Measurements from ENCODE around the gene SNED1. TPM values are rescaled to one million over a fixed set of nuclear protein-coding genes. Genes with fewer than 3 reads are reported as not detected.

The SNED1 gene
- total RNA-seq, 1 donor from 2014 or later: 4.7 TPM

- Histone ChIP-seq H3K4me1 (ENCODE audit: control insufficient read depth in 3 of 3, insufficient read depth in 3 of 3, low read length in 3 of 3) (no peaks in the 10 kb centered on the region), H3K9me3 (ENCODE audit: control insufficient read depth in 3 of 3, low read length in 3 of 3) (peaks cover 1 to 6% (median 3%) of the 10 kb centered on the region in 3 donors), H3K9ac (ENCODE audit: low read depth in 1 of 3, low read length in 3 of 3) (no peak overlapping the region), H3K27me3 (ENCODE audit: control insufficient read depth in 3 of 3, insufficient read depth in 3 of 3, low read length in 3 of 3) (no peaks in the 10 kb centered on the region), H3K36me3 (ENCODE audit: control insufficient read depth in 3 of 3, insufficient read depth in 3 of 3, low read length in 3 of 3) (peaks cover 10 to 18% (median 13%) of the 10 kb centered on the region in 3 donors), H3K27ac (ENCODE audit: low read depth, low read length) (no peak overlapping the region), H3K4me3 (ENCODE audit: low read length in 3 of 3) (no peak overlapping the region)
These were observed 27.2 kb downstream of the SNED1 start for GRCh38 chr2:241025639-241026038.

- Histone ChIP-seq H3K27ac (ENCODE audit: low read depth, low read length) (no peak overlapping the region), H3K9ac (ENCODE audit: low read depth in 1 of 3, low read length in 3 of 3) (no peak overlapping the region), H3K27me3 (ENCODE audit: control insufficient read depth in 3 of 3, insufficient read depth in 3 of 3, low read length in 3 of 3) (no peaks in the 10 kb centered on the region), H3K9me3 (ENCODE audit: control insufficient read depth in 3 of 3, low read length in 3 of 3) (peaks cover 1 to 3% (median 2%) of the 10 kb centered on the region in 3 donors), H3K4me1 (ENCODE audit: control insufficient read depth in 3 of 3, insufficient read depth in 3 of 3, low read length in 3 of 3) (no peaks in the 10 kb centered on the region), H3K4me3 (ENCODE audit: low read length in 3 of 3) (no peak overlapping the region), H3K36me3 (ENCODE audit: control insufficient read depth in 3 of 3, insufficient read depth in 3 of 3, low read length in 3 of 3) (peaks cover 25 to 37% (median 34%) of the 10 kb centered on the region in 3 donors)
These were observed 31.3 kb downstream of the SNED1 start for GRCh38 chr2:241029599-241030332.

GRCh38 chr2:241030333-241030680, 31.9 kb downstream of the SNED1 start:
- Histone ChIP-seq H3K27me3 (ENCODE audit: control insufficient read depth in 3 of 3, insufficient read depth in 3 of 3, low read length in 3 of 3) (no peaks in the 10 kb centered on the region), H3K27ac (ENCODE audit: low read depth, low read length) (no peak overlapping the region), H3K9ac (ENCODE audit: low read depth in 1 of 3, low read length in 3 of 3) (no peak overlapping the region), H3K4me3 (ENCODE audit: low read length in 3 of 3) (no peak overlapping the region), H3K36me3 (ENCODE audit: control insufficient read depth in 3 of 3, insufficient read depth in 3 of 3, low read length in 3 of 3) (peaks cover 26 to 43% (median 39%) of the 10 kb centered on the region in 3 donors), H3K4me1 (ENCODE audit: control insufficient read depth in 3 of 3, insufficient read depth in 3 of 3, low read length in 3 of 3) (no peaks in the 10 kb centered on the region), H3K9me3 (ENCODE audit: control insufficient read depth in 3 of 3, low read length in 3 of 3) (peaks cover 0 to 1% (median under 1%) of the 10 kb centered on the region in 3 donors)

- peaks cover 26 to 43% (median 39%) of the 10 kb centered on the region in 3 donors for H3K36me3 ChIP-seq (ENCODE audit: control insufficient read depth in 3 of 3, insufficient read depth in 3 of 3, low read length in 3 of 3)
- no peak overlapping the region for H3K4me3 ChIP-seq (ENCODE audit: low read length in 3 of 3)
- H3K9me3 ChIP-seq (ENCODE audit: control insufficient read depth in 3 of 3, low read length in 3 of 3): peaks cover 0 to 1% (median 0%) of the 10 kb centered on the region in 3 donors
- H3K27ac ChIP-seq (ENCODE audit: low read depth, low read length): no peak overlapping the region
- no peak overlapping the region for H3K9ac ChIP-seq (ENCODE audit: low read depth in 1 of 3, low read length in 3 of 3)
- H3K27me3 ChIP-seq (ENCODE audit: control insufficient read depth in 3 of 3, insufficient read depth in 3 of 3, low read length in 3 of 3): no peaks in the 10 kb centered on the region
- no peaks in the 10 kb centered on the region for H3K4me1 ChIP-seq (ENCODE audit: control insufficient read depth in 3 of 3, insufficient read depth in 3 of 3, low read length in 3 of 3)
These were observed 32.5 kb downstream of the SNED1 start for GRCh38 chr2:241030883-241031282.

- Histone ChIP-seq H3K36me3 (ENCODE audit: control insufficient read depth in 3 of 3, insufficient read depth in 3 of 3, low read length in 3 of 3) (peaks cover 26 to 40% (median 39%) of the 10 kb centered on the region in 3 donors), H3K27me3 (ENCODE audit: control insufficient read depth in 3 of 3, insufficient read depth in 3 of 3, low read length in 3 of 3) (no peaks in the 10 kb centered on the region), H3K9ac (ENCODE audit: low read depth in 1 of 3, low read length in 3 of 3) (no peak overlapping the region), H3K27ac (ENCODE audit: low read depth, low read length) (no peak overlapping the region), H3K4me3 (ENCODE audit: low read length in 3 of 3) (no peak overlapping the region), H3K9me3 (ENCODE audit: control insufficient read depth in 3 of 3, low read length in 3 of 3) (peaks cover 0 to 1% (median 0%) of the 10 kb centered on the region in 3 donors), H3K4me1 (ENCODE audit: control insufficient read depth in 3 of 3, insufficient read depth in 3 of 3, low read length in 3 of 3) (peaks cover 0 to 3% (median 0%) of the 10 kb centered on the region in 3 donors)
These were observed 33.2 kb downstream of the SNED1 start for GRCh38 chr2:241031436-241032165.

- Histone ChIP-seq H3K36me3 (ENCODE audit: control insufficient read depth in 3 of 3, insufficient read depth in 3 of 3, low read length in 3 of 3) (peaks cover 30 to 55% (median 37%) of the 10 kb centered on the region in 3 donors), H3K4me1 (ENCODE audit: control insufficient read depth in 3 of 3, insufficient read depth in 3 of 3, low read length in 3 of 3) (peaks cover 0 to 4% (median 0%) of the 10 kb centered on the region in 3 donors), H3K4me3 (ENCODE audit: low read length in 3 of 3) (no peak overlapping the region), H3K9ac (ENCODE audit: low read depth in 1 of 3, low read length in 3 of 3) (no peak overlapping the region), H3K9me3 (ENCODE audit: control insufficient read depth in 3 of 3, low read length in 3 of 3) (no peaks in the 10 kb centered on the region), H3K27me3 (ENCODE audit: control insufficient read depth in 3 of 3, insufficient read depth in 3 of 3, low read length in 3 of 3) (no peaks in the 10 kb centered on the region), H3K27ac (ENCODE audit: low read depth, low read length) (no peak overlapping the region)
These were observed 35.0 kb downstream of the SNED1 start for GRCh38 chr2:241033336-241033987.

- Histone ChIP-seq H3K4me1 (ENCODE audit: control insufficient read depth in 3 of 3, insufficient read depth in 3 of 3, low read length in 3 of 3) (peaks cover 0 to 4% (median 0%) of the 10 kb centered on the region in 3 donors), H3K36me3 (ENCODE audit: control insufficient read depth in 3 of 3, insufficient read depth in 3 of 3, low read length in 3 of 3) (peaks cover 34 to 59% (median 41%) of the 10 kb centered on the region in 3 donors), H3K9me3 (ENCODE audit: control insufficient read depth in 3 of 3, low read length in 3 of 3) (no peaks in the 10 kb centered on the region), H3K27ac (ENCODE audit: low read depth, low read length) (no peak overlapping the region), H3K4me3 (ENCODE audit: low read length in 3 of 3) (no peak overlapping the region), H3K9ac (ENCODE audit: low read depth in 1 of 3, low read length in 3 of 3) (no peak overlapping the region), H3K27me3 (ENCODE audit: control insufficient read depth in 3 of 3, insufficient read depth in 3 of 3, low read length in 3 of 3) (no peaks in the 10 kb centered on the region)
These were observed 35.6 kb downstream of the SNED1 start for GRCh38 chr2:241033994-241034393.

GRCh38 chr2:241034490-241035141, 36.2 kb downstream of the SNED1 start:
- Histone ChIP-seq H3K27ac (ENCODE audit: low read depth, low read length) (no peak overlapping the region), H3K4me3 (ENCODE audit: low read length in 3 of 3) (no peak overlapping the region), H3K9ac (ENCODE audit: low read depth in 1 of 3, low read length in 3 of 3) (no peak overlapping the region), H3K9me3 (ENCODE audit: control insufficient read depth in 3 of 3, low read length in 3 of 3) (no peaks in the 10 kb centered on the region), H3K36me3 (ENCODE audit: control insufficient read depth in 3 of 3, insufficient read depth in 3 of 3, low read length in 3 of 3) (peaks cover 37 to 65% (median 47%) of the 10 kb centered on the region in 3 donors), H3K27me3 (ENCODE audit: control insufficient read depth in 3 of 3, insufficient read depth in 3 of 3, low read length in 3 of 3) (no peaks in the 10 kb centered on the region), H3K4me1 (ENCODE audit: control insufficient read depth in 3 of 3, insufficient read depth in 3 of 3, low read length in 3 of 3) (peaks cover 0 to 4% (median 0%) of the 10 kb centered on the region in 3 donors)

GRCh38 chr2:241035142-241035817, 36.9 kb downstream of the SNED1 start:
- H3K36me3 ChIP-seq (ENCODE audit: control insufficient read depth in 3 of 3, insufficient read depth in 3 of 3, low read length in 3 of 3): peaks cover 43 to 71% (median 51%) of the 10 kb centered on the region in 3 donors
- H3K27ac ChIP-seq (ENCODE audit: low read depth, low read length): no peak overlapping the region
- H3K27me3 ChIP-seq (ENCODE audit: control insufficient read depth in 3 of 3, insufficient read depth in 3 of 3, low read length in 3 of 3): no peaks in the 10 kb centered on the region
- H3K9ac ChIP-seq (ENCODE audit: low read depth in 1 of 3, low read length in 3 of 3): no peak overlapping the region
- H3K4me1 ChIP-seq (ENCODE audit: control insufficient read depth in 3 of 3, insufficient read depth in 3 of 3, low read length in 3 of 3): peaks cover 0 to 4% (median 0%) of the 10 kb centered on the region in 3 donors
- H3K4me3 ChIP-seq (ENCODE audit: low read length in 3 of 3): no peak overlapping the region
- no peaks in the 10 kb centered on the region for H3K9me3 ChIP-seq (ENCODE audit: control insufficient read depth in 3 of 3, low read length in 3 of 3)
